ENCODE results near the gene LAYN.

The LAYN gene

GRCh38 chr11:111540114-111540936 lies at the start of gene LAYN:
TSS of gene LAYN (plus strand) at chr11:111540720. CDS start at chr11:111540844, 124 bp downstream.
- no peaks in the 10 kb centered on the region for H3K9me3 Mint-ChIP-seq

GRCh38 chr11:111494040-111494439 lies 46.5 kb upstream of the LAYN start:
- no peak overlapping the region for H3K4me3 Mint-ChIP-seq
- H3K36me3 Mint-ChIP-seq (ENCODE audit: low read depth): no peaks in the 10 kb centered on the region
- peaks cover 3% of the 10 kb centered on the region for H3K9me3 Mint-ChIP-seq
- no peak overlapping the region for H3K27ac Mint-ChIP-seq
- no peak for TF ChIP-seq CTCF (IDR thresholded peaks at IDR 0.05; ENCODE audit: unreplicated experiment in 3 of 3)
- H3K4me1 Mint-ChIP-seq: no peaks in the 10 kb centered on the region
- H3K27me3 Mint-ChIP-seq (ENCODE audit: low read depth): peaks cover 15% of the 10 kb centered on the region

More at GRCh38 chr11:111540114-111540936, at the start of gene LAYN:
- H3K36me3 Mint-ChIP-seq (ENCODE audit: low read depth): no peaks in the 10 kb centered on the region
- H3K27me3 Mint-ChIP-seq (ENCODE audit: low read depth): peaks cover 75% of the 10 kb centered on the region
- peak within 1 kb of the TSS; percentile 27 to 73 (median 70) for H3K27ac Mint-ChIP-seq
- H3K4me3 Mint-ChIP-seq: peak within 1 kb of the TSS; percentile 85 to 92 (median 86)
- no peak for TF ChIP-seq CTCF (IDR thresholded peaks at IDR 0.05; ENCODE audit: unreplicated experiment in 3 of 3)
- H3K4me1 Mint-ChIP-seq: peaks cover 15% of the 10 kb centered on the region

- no peak for TF ChIP-seq CTCF (IDR thresholded peaks at IDR 0.05; ENCODE audit: unreplicated experiment in 3 of 3)
- Mint-ChIP-seq H3K36me3 (ENCODE audit: low read depth) (no peaks in the 10 kb centered on the region), H3K4me3 (no peak overlapping the region), H3K9me3 (no peaks in the 10 kb centered on the region), H3K4me1 (no peaks in the 10 kb centered on the region), H3K27me3 (ENCODE audit: low read depth) (peaks cover 17% of the 10 kb centered on the region), H3K27ac (no peak overlapping the region)
These were observed 41.0 kb upstream of the LAYN start for GRCh38 chr11:111499483-111499882.

GRCh38 chr11:111500481-111500880 lies 40.0 kb upstream of the LAYN start:
- no peak for TF ChIP-seq CTCF (IDR thresholded peaks at IDR 0.05; ENCODE audit: unreplicated experiment in 3 of 3)
- peaks cover 27% of the 10 kb centered on the region for H3K27me3 Mint-ChIP-seq (ENCODE audit: low read depth)
- H3K27ac Mint-ChIP-seq: no peak overlapping the region
- no peaks in the 10 kb centered on the region for H3K4me1 Mint-ChIP-seq
- H3K4me3 Mint-ChIP-seq: no peak overlapping the region
- H3K36me3 Mint-ChIP-seq (ENCODE audit: low read depth): no peaks in the 10 kb centered on the region
- H3K9me3 Mint-ChIP-seq: no peaks in the 10 kb centered on the region

- TF ChIP-seq CTCF (IDR thresholded peaks at IDR 0.05; ENCODE audit: unreplicated experiment in 3 of 3): no peak
These were observed 37.9 kb upstream of the LAYN start for GRCh38 chr11:111502611-111503010.

GRCh38 chr11:111510311-111510710 lies 30.2 kb upstream of the LAYN start:
- H3K9me3 Mint-ChIP-seq: no peaks in the 10 kb centered on the region
- H3K27me3 Mint-ChIP-seq (ENCODE audit: low read depth): peaks cover 86% of the 10 kb centered on the region
- no peak overlapping the region for H3K4me3 Mint-ChIP-seq
- H3K36me3 Mint-ChIP-seq (ENCODE audit: low read depth): no peaks in the 10 kb centered on the region
- no peak for TF ChIP-seq CTCF (IDR thresholded peaks at IDR 0.05; ENCODE audit: unreplicated experiment in 3 of 3)
- peaks cover 5% of the 10 kb centered on the region for H3K4me1 Mint-ChIP-seq
- H3K27ac Mint-ChIP-seq: no peak overlapping the region

More at GRCh38 chr11:111502611-111503010, 37.9 kb upstream of the LAYN start:
- Mint-ChIP-seq H3K9me3 (no peaks in the 10 kb centered on the region), H3K36me3 (ENCODE audit: low read depth) (no peaks in the 10 kb centered on the region), H3K4me1 (no peaks in the 10 kb centered on the region), H3K27me3 (ENCODE audit: low read depth) (peaks cover 43% of the 10 kb centered on the region), H3K27ac (no peak overlapping the region), H3K4me3 (no peak overlapping the region)
